ENCODE measurements around the gene AKR1B15. TPM values are rescaled to one million over a fixed set of nuclear protein-coding genes. Genes with fewer than 3 reads are reported as not detected.
"Not testable (repeated sequence)": the region's sequence is repeated elsewhere in the genome, so short reads cannot be mapped to it uniquely, and the experiment has no call there.

The AKR1B15 gene
- total RNA-seq, 1 donor from 2014 or later, result not detected

GRCh38 chr7:134552105-134552504 lies 3.2 kb downstream of the AKR1B15 start:
- Mint-ChIP-seq H3K4me1 (ENCODE audit: low read depth) (peaks cover 6% of the 10 kb centered on the region), H3K27ac (no peak overlapping the region), H3K27me3 (ENCODE audit: low read depth) (peaks cover 11% of the 10 kb centered on the region), H3K9me3 (no peaks in the 10 kb centered on the region), H3K4me3 (ENCODE audit: low read depth) (no peak overlapping the region), H3K36me3 (ENCODE audit: low read depth) (no peaks in the 10 kb centered on the region)
- DNase-seq (ENCODE audit: low spot score), result no peak
- intact Hi-C loops (cut with micrococcal nuclease), result no loop called here

DNA sequence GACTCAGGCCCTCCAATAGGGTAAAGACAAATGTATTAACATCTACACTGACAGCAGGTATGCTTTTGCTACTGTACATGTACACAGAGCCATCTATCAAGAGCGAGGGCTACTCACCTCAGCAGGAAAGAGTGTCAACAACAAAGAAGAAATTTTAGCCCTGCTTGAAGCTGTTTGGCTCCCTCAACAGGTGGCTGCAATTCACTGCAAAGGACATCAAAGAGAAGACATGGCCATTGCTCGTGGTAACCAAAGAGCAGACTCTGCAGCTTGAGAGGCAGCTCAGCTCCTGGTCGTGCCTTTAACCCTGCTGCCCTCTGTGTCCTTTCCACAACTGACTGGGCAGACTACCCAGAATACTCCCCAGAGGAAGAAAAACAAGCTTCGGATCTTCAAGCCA lies 5.1 kb downstream of the AKR1B15 start:
- Mint-ChIP-seq H3K36me3 (ENCODE audit: low read depth) (no peaks in the 10 kb centered on the region), H3K27ac (no peak overlapping the region), H3K4me1 (ENCODE audit: low read depth) (peaks cover under 1% of the 10 kb centered on the region), H3K9me3 (no peaks in the 10 kb centered on the region), H3K4me3 (ENCODE audit: low read depth) (no peak overlapping the region), H3K27me3 (ENCODE audit: low read depth) (peaks cover 8% of the 10 kb centered on the region)
- DNase-seq (ENCODE audit: low spot score), result no peak
- intact Hi-C loops (cut with micrococcal nuclease), result no loop called here

- Mint-ChIP-seq H3K36me3 (ENCODE audit: low read depth) (no peaks in the 10 kb centered on the region), H3K4me1 (ENCODE audit: low read depth) (no peaks in the 10 kb centered on the region), H3K4me3 (ENCODE audit: low read depth) (no peak overlapping the region), H3K27me3 (ENCODE audit: low read depth) (peaks cover 5% of the 10 kb centered on the region), H3K27ac (no peak overlapping the region), H3K9me3 (no peaks in the 10 kb centered on the region)
- intact Hi-C loops (cut with micrococcal nuclease), result no loop called here
- DNase-seq (ENCODE audit: low spot score), result no peak
Observed at GRCh38 chr7:134554417-134554966, 5.6 kb downstream of the AKR1B15 start.

DNA sequence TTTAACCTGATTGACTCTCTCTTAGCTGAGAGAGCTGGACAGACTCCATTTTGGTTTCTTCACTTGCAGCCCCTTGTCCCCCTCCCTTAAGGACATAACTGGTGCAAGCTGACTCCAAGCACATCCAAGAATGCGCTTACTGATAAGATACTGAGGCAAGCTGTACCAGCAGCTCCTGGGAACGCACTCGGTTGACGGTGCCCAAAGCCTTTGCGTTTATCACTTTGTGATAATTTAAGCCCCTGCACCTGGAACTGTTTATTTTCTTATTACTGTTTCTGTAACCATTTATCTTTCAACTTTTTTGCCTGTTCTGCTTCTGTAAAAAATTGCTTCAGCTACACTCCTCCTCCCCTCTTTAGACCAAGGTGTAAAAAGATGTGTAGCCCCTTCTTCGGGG lies 8.5 kb downstream of the AKR1B15 start:
- Mint-ChIP-seq H3K36me3 (ENCODE audit: low read depth) (no peaks in the 10 kb centered on the region), H3K27ac (no peak overlapping the region), H3K4me1 (ENCODE audit: low read depth) (no peaks in the 10 kb centered on the region), H3K4me3 (ENCODE audit: low read depth) (no peak overlapping the region), H3K9me3 (no peaks in the 10 kb centered on the region), H3K27me3 (ENCODE audit: low read depth) (no peaks in the 10 kb centered on the region)
- intact Hi-C loops (cut with micrococcal nuclease), result no loop called here
- DNase-seq (ENCODE audit: low spot score), result no peak

DNA sequence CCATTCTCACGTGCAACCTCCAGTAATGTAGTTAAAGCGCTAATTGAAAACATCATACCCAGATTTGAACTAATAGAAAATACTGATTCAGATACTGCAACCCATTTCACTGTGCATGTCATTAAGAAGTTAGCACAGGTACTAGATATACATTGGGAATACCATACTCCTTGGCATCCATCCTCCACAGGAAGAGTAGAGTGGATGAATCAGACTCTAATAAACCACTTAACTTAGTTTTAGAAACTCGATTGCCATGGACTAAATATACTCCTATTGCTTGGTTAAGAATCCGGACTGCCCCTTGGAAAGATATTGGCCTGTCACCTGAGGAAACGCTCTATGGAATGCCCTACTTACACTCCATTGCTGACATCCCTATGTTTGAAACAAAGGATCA lies 9.5 kb downstream of the AKR1B15 start:
- DNase-seq (ENCODE audit: low spot score), result no peak
- Mint-ChIP-seq H3K9me3 (peaks cover 7% of the 10 kb centered on the region), H3K36me3 (ENCODE audit: low read depth) (no peaks in the 10 kb centered on the region), H3K27ac (no peak overlapping the region), H3K27me3 (ENCODE audit: low read depth) (no peaks in the 10 kb centered on the region), H3K4me1 (ENCODE audit: low read depth) (peaks cover 2% of the 10 kb centered on the region), H3K4me3 (ENCODE audit: low read depth) (no peak overlapping the region)
- intact Hi-C loops (cut with micrococcal nuclease), result no loop called here

GRCh38 chr7:134561616-134562015 lies 12.7 kb downstream of the AKR1B15 start:
- H3K9me3 Mint-ChIP-seq; intact Hi-C loops (cut with micrococcal nuclease); H3K27me3 Mint-ChIP-seq (ENCODE audit: low read depth); H3K4me3 Mint-ChIP-seq (ENCODE audit: low read depth); H3K36me3 Mint-ChIP-seq (ENCODE audit: low read depth); H3K27ac Mint-ChIP-seq; H3K4me1 Mint-ChIP-seq (ENCODE audit: low read depth); DNase-seq (ENCODE audit: low spot score): not testable (repeated sequence)

DNA sequence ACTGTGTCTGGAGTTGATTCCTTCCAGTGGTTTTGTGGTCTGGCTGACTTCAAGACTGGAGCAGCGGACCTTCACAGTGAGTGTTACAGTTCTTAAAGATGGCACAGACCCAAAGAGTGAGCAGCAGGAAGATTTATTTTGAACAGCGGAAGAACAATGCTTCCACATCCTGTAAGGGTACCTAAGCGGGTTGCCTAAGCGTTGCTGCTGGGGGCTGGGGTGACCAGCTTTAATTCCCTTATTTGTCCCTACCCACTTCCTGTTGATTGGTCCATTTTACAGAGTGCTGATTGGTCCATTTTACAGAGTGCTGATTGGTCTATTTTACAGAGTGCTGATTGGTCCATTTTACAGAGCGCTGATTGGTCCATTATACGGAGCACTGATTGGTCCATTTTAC lies 13.2 kb downstream of the AKR1B15 start:
- H3K9me3 Mint-ChIP-seq, result peaks cover 7% of the 10 kb centered on the region
- no peaks in the 10 kb centered on the region for H3K27me3 Mint-ChIP-seq (ENCODE audit: low read depth)
- no peak overlapping the region for H3K27ac Mint-ChIP-seq
- intact Hi-C loops (cut with micrococcal nuclease), result no loop called here
- no peaks in the 10 kb centered on the region for H3K36me3 Mint-ChIP-seq (ENCODE audit: low read depth)
- no peak for DNase-seq (ENCODE audit: low spot score)
- H3K4me3 Mint-ChIP-seq (ENCODE audit: low read depth), result no peak overlapping the region
- H3K4me1 Mint-ChIP-seq (ENCODE audit: low read depth), result peaks cover 2% of the 10 kb centered on the region

GRCh38 chr7:134563398-134563749 lies 14.5 kb downstream of the AKR1B15 start:
- DNase-seq (ENCODE audit: low spot score); H3K27ac Mint-ChIP-seq; H3K4me3 Mint-ChIP-seq (ENCODE audit: low read depth); intact Hi-C loops (cut with micrococcal nuclease); H3K27me3 Mint-ChIP-seq (ENCODE audit: low read depth); H3K9me3 Mint-ChIP-seq; H3K4me1 Mint-ChIP-seq (ENCODE audit: low read depth); H3K36me3 Mint-ChIP-seq (ENCODE audit: low read depth): not testable (repeated sequence)

- Mint-ChIP-seq H3K36me3 (ENCODE audit: low read depth) (no peaks in the 10 kb centered on the region), H3K4me3 (ENCODE audit: low read depth) (no peak overlapping the region), H3K9me3 (peaks cover 7% of the 10 kb centered on the region), H3K27ac (no peak overlapping the region), H3K27me3 (ENCODE audit: low read depth) (no peaks in the 10 kb centered on the region), H3K4me1 (ENCODE audit: low read depth) (peaks cover 2% of the 10 kb centered on the region)
- no peak for DNase-seq (ENCODE audit: low spot score)
- intact Hi-C loops (cut with micrococcal nuclease), result no loop called here
Observed at GRCh38 chr7:134565643-134566136, 16.8 kb downstream of the AKR1B15 start.

GRCh38 chr7:134567368-134567767 lies 18.5 kb downstream of the AKR1B15 start:
- peaks cover 2% of the 10 kb centered on the region for H3K27me3 Mint-ChIP-seq (ENCODE audit: low read depth)
- H3K36me3 Mint-ChIP-seq (ENCODE audit: low read depth), result no peaks in the 10 kb centered on the region
- H3K4me3 Mint-ChIP-seq (ENCODE audit: low read depth), result no peak overlapping the region
- DNase-seq (ENCODE audit: low spot score), result no peak
- peaks cover 7% of the 10 kb centered on the region for H3K9me3 Mint-ChIP-seq
- peaks cover 2% of the 10 kb centered on the region for H3K4me1 Mint-ChIP-seq (ENCODE audit: low read depth)
- intact Hi-C loops (cut with micrococcal nuclease), result no loop called here
- no peak overlapping the region for H3K27ac Mint-ChIP-seq

DNA sequence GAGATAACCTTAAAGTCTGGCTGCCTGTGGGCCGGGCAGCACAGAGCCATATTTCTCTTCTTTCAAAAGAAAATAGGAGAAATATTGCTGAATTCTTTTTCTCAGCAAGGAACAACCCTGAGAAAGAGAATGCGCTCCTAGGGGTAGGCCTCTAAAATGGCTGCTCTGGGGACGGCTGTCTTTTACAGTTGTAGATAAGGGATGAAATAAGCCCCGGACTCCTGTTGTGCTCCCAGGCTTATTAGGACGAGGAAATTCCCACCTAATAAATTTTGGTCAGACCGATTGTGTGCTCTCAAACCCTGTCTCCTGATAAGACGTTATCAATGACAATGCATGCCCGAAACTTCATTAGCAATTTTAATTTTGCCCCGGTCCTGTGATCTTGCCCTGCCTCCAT lies 21.1 kb downstream of the AKR1B15 start:
- H3K4me1 Mint-ChIP-seq (ENCODE audit: low read depth); H3K36me3 Mint-ChIP-seq (ENCODE audit: low read depth); H3K27ac Mint-ChIP-seq; intact Hi-C loops (cut with micrococcal nuclease); DNase-seq (ENCODE audit: low spot score); H3K9me3 Mint-ChIP-seq; H3K27me3 Mint-ChIP-seq (ENCODE audit: low read depth); H3K4me3 Mint-ChIP-seq (ENCODE audit: low read depth): not testable (repeated sequence)

GRCh38 chr7:134571101-134571500 lies 22.2 kb downstream of the AKR1B15 start:
- H3K36me3 Mint-ChIP-seq (ENCODE audit: low read depth), result no peaks in the 10 kb centered on the region
- intact Hi-C loops (cut with micrococcal nuclease), result no loop called here
- no peaks in the 10 kb centered on the region for H3K9me3 Mint-ChIP-seq
- no peaks in the 10 kb centered on the region for H3K4me1 Mint-ChIP-seq (ENCODE audit: low read depth)
- no peak overlapping the region for H3K4me3 Mint-ChIP-seq (ENCODE audit: low read depth)
- H3K27me3 Mint-ChIP-seq (ENCODE audit: low read depth), result peaks cover 4% of the 10 kb centered on the region
- H3K27ac Mint-ChIP-seq, result no peak overlapping the region
- DNase-seq (ENCODE audit: low spot score), result no peak

GRCh38 chr7:134571746-134572461 lies 23.0 kb downstream of the AKR1B15 start:
- DNase-seq (ENCODE audit: low spot score), result no peak
- intact Hi-C loops (cut with micrococcal nuclease), result no loop called here
- Mint-ChIP-seq H3K36me3 (ENCODE audit: low read depth) (no peaks in the 10 kb centered on the region), H3K9me3 (no peaks in the 10 kb centered on the region), H3K27me3 (ENCODE audit: low read depth) (peaks cover 4% of the 10 kb centered on the region), H3K27ac (no peak overlapping the region), H3K4me1 (ENCODE audit: low read depth) (no peaks in the 10 kb centered on the region), H3K4me3 (ENCODE audit: low read depth) (no peak overlapping the region)
